Epithelial cell of esophagus (primary cell): Measurements from ENCODE around the gene SLC41A1.
A peak's percentile ranks its signal among the peaks of the same experiment; 100 is the strongest.

ENCODE experiments used
- DNase-seq: peaks from one replicate; pipeline ENCODE4 v3.0.0; 2010; ENCODE audit warnings: low read depth
- H3K4me3 ChIP-seq: 2 replicates; pipeline ENCODE4 v1.5.1; 2011; ENCODE audit warnings: mild to moderate bottlenecking, low read length, control low read depth
- TF ChIP-seq, protein P1 (sequence below): IDR thresholded peaks from 2 replicates; pipeline ENCODE4 v1.5.1; 2011; ENCODE audit warnings: low read depth, mild to moderate bottlenecking, low read length, control low read depth, inconsistent platforms; ENCODE audit not compliant: insufficient read depth; ENCODE audit errors: missing control alignments

The SLC41A1 gene

DNA sequence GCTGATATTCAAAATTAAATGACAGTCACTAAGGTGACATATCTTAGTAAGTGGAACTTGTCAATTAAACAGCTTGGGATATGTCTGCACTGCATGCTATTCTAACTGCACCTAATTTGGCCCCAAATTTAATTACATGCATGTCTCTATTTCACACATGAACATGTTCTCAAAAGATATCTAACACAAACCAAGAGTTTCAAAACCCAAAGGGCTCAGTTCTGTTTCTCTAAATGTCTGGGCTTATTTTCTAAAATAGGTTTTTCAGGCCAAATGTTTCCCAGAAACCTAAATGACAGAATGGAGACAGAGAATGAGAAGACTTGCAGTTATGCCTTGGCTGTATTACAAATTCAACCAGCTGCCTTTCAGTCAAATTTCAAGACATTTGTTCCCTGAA lies 49.0 kb downstream of the SLC41A1 start:
- TF ChIP-seq, protein P1, sequence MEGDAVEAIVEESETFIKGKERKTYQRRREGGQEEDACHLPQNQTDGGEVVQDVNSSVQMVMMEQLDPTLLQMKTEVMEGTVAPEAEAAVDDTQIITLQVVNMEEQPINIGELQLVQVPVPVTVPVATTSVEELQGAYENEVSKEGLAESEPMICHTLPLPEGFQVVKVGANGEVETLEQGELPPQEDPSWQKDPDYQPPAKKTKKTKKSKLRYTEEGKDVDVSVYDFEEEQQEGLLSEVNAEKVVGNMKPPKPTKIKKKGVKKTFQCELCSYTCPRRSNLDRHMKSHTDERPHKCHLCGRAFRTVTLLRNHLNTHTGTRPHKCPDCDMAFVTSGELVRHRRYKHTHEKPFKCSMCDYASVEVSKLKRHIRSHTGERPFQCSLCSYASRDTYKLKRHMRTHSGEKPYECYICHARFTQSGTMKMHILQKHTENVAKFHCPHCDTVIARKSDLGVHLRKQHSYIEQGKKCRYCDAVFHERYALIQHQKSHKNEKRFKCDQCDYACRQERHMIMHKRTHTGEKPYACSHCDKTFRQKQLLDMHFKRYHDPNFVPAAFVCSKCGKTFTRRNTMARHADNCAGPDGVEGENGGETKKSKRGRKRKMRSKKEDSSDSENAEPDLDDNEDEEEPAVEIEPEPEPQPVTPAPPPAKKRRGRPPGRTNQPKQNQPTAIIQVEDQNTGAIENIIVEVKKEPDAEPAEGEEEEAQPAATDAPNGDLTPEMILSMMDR: no peak
- no peak for DNase-seq
- no peak overlapping the region for H3K4me3 ChIP-seq

- no peak overlapping the region for H3K4me3 ChIP-seq
- DNase-seq: no peak
- TF ChIP-seq, protein P1: no peak
Observed at GRCh38 chr1:205760606-205761005, 52.4 kb downstream of the SLC41A1 start.

- H3K4me3 ChIP-seq: no peak overlapping the region
- TF ChIP-seq, protein P1: no peak
- DNase-seq: no peak
Observed at GRCh38 chr1:205756552-205756951, 56.4 kb downstream of the SLC41A1 start.

DNA sequence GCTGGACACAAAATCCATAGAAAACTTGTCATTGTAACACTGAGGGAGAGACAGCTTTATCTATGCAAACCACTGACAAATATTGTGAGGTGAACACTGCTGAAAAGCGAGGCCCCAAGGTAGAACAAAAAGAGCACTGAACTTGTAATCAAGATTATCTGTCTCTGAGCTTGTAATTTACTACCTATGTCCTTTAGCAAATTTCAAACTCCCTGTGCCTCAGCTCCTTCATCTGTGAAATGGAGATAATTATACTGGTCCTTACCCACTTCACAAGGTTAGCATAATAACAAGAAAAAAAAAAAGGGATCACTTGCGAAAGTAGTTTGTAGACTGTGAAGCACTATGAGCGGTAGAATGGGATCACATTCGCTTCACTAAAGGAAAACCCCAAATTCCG lies 58.1 kb downstream of the SLC41A1 start:
- TF ChIP-seq, protein P1: no peak
- DNase-seq: no peak
- no peak overlapping the region for H3K4me3 ChIP-seq

GRCh38 chr1:205751036-205751651 lies 61.9 kb downstream of the SLC41A1 start:
- TF ChIP-seq, protein P1: no peak
- peak; percentile 22 for DNase-seq
- no peak overlapping the region for H3K4me3 ChIP-seq

GRCh38 chr1:205750138-205751035 lies 62.6 kb downstream of the SLC41A1 start, which contains the start of gene NUCKS1:
TSS of gene NUCKS1 (minus strand) at chr1:205750182. CDS start at chr1:205749973, 209 bp downstream.
- peak within 1 kb of the TSS; percentile 95 for H3K4me3 ChIP-seq
- TF ChIP-seq, protein P1: peak; percentile 9
- peak; percentile 98 for DNase-seq
